ENCODE measurements around the gene UPB1.

UPB1 gene

GRCh38 chr22:24523873-24524272, 28.7 kb downstream of the UPB1 start:
- H3K36me3 ChIP-seq (ENCODE audit: insufficient read depth, low read length): no peaks in the 10 kb centered on the region
- H3K9me3 ChIP-seq (ENCODE audit: insufficient read depth, low read depth, low read length): no peaks in the 10 kb centered on the region
- no peak for TF ChIP-seq CTCF (conservative IDR thresholded peaks at IDR 0.05; ENCODE audit: low read length)
- TF ChIP-seq EZH2phosphoT487 (IDR thresholded peaks at IDR 0.05; ENCODE audit: borderline replicate concordance): no peak
- no peak overlapping the region for H2AFZ ChIP-seq (ENCODE audit: low read length)
- H3K79me2 ChIP-seq (ENCODE audit: insufficient read depth, low read length): no peaks in the 10 kb centered on the region
- no peaks in the 10 kb centered on the region for H4K20me1 ChIP-seq (ENCODE audit: insufficient read depth, low read length, poor library complexity, severe bottlenecking)
- no peak overlapping the region for H3K9ac ChIP-seq (ENCODE audit: low read depth, low read length, poor library complexity, severe bottlenecking)
- no peaks in the 10 kb centered on the region for H3K9me2 ChIP-seq (replicated peaks; ENCODE audit: low read depth, low read length)
- H3K4me3 ChIP-seq (ENCODE audit: low read length, poor library complexity, severe bottlenecking): no peak overlapping the region
- no peak overlapping the region for H3K4me2 ChIP-seq (ENCODE audit: low read depth, low read length, poor library complexity, severe bottlenecking)
- no peaks in the 10 kb centered on the region for H3F3A ChIP-seq (ENCODE audit: low read depth)
- no peaks in the 10 kb centered on the region for H3K27me3 ChIP-seq (ENCODE audit: insufficient read depth, low read length, poor library complexity, severe bottlenecking)
- peaks cover 25% of the 10 kb centered on the region for H3K4me1 ChIP-seq (ENCODE audit: insufficient read depth, low read length, poor library complexity, severe bottlenecking)

GRCh38 chr22:24525416-24526037, 30.4 kb downstream of the UPB1 start:
- no peaks in the 10 kb centered on the region for H3K27me3 ChIP-seq (ENCODE audit: insufficient read depth, low read length, poor library complexity, severe bottlenecking)
- H3K79me2 ChIP-seq (ENCODE audit: insufficient read depth, low read length): no peaks in the 10 kb centered on the region
- H3K4me1 ChIP-seq (ENCODE audit: insufficient read depth, low read length, poor library complexity, severe bottlenecking): peaks cover 14% of the 10 kb centered on the region
- H3K36me3 ChIP-seq (ENCODE audit: insufficient read depth, low read length): no peaks in the 10 kb centered on the region
- TF ChIP-seq EZH2phosphoT487 (IDR thresholded peaks at IDR 0.05; ENCODE audit: borderline replicate concordance) (no peak), CTCF (conservative IDR thresholded peaks at IDR 0.05; ENCODE audit: low read length) (peak; percentile 92)
- no peaks in the 10 kb centered on the region for H3F3A ChIP-seq (ENCODE audit: low read depth)
- no peak overlapping the region for H2AFZ ChIP-seq (ENCODE audit: low read length)
- no peak overlapping the region for H3K4me3 ChIP-seq (ENCODE audit: low read length, poor library complexity, severe bottlenecking)
- H3K9me3 ChIP-seq (ENCODE audit: insufficient read depth, low read depth, low read length): no peaks in the 10 kb centered on the region
- H3K9ac ChIP-seq (ENCODE audit: low read depth, low read length, poor library complexity, severe bottlenecking): no peak overlapping the region
- no peak overlapping the region for H3K4me2 ChIP-seq (ENCODE audit: low read depth, low read length, poor library complexity, severe bottlenecking)
- H4K20me1 ChIP-seq (ENCODE audit: insufficient read depth, low read length, poor library complexity, severe bottlenecking): no peaks in the 10 kb centered on the region
- H3K9me2 ChIP-seq (replicated peaks; ENCODE audit: low read depth, low read length): no peaks in the 10 kb centered on the region

- no peak overlapping the region for H3K9ac ChIP-seq (ENCODE audit: low read depth, low read length, poor library complexity, severe bottlenecking)
- H3K4me1 ChIP-seq (ENCODE audit: insufficient read depth, low read length, poor library complexity, severe bottlenecking): peaks cover 10% of the 10 kb centered on the region
- TF ChIP-seq EZH2phosphoT487 (IDR thresholded peaks at IDR 0.05; ENCODE audit: borderline replicate concordance) (no peak), CTCF (conservative IDR thresholded peaks at IDR 0.05; ENCODE audit: low read length) (no peak)
Measured at GRCh38 chr22:24526191-24526590, 31.1 kb downstream of the UPB1 start.

More at GRCh38 chr22:24526191-24526590, 31.1 kb downstream of the UPB1 start:
- H3K79me2 ChIP-seq (ENCODE audit: insufficient read depth, low read length): no peaks in the 10 kb centered on the region
- H3K27me3 ChIP-seq (ENCODE audit: insufficient read depth, low read length, poor library complexity, severe bottlenecking): no peaks in the 10 kb centered on the region
- no peak overlapping the region for H3K4me2 ChIP-seq (ENCODE audit: low read depth, low read length, poor library complexity, severe bottlenecking)
- H3F3A ChIP-seq (ENCODE audit: low read depth): no peaks in the 10 kb centered on the region
- H2AFZ ChIP-seq (ENCODE audit: low read length): no peak overlapping the region
- H3K4me3 ChIP-seq (ENCODE audit: low read length, poor library complexity, severe bottlenecking): no peak overlapping the region
- H4K20me1 ChIP-seq (ENCODE audit: insufficient read depth, low read length, poor library complexity, severe bottlenecking): no peaks in the 10 kb centered on the region
- H3K9me3 ChIP-seq (ENCODE audit: insufficient read depth, low read depth, low read length): no peaks in the 10 kb centered on the region
- no peaks in the 10 kb centered on the region for H3K36me3 ChIP-seq (ENCODE audit: insufficient read depth, low read length)
- no peaks in the 10 kb centered on the region for H3K9me2 ChIP-seq (replicated peaks; ENCODE audit: low read depth, low read length)
